ENCODE results near the gene DSTN. TPM values are rescaled to one million over a fixed set of nuclear protein-coding genes. Genes with fewer than 3 reads are reported as not detected.
A peak's percentile ranks its signal among the peaks of the same experiment; 100 is the strongest.

Gene DSTN
- polyA plus RNA-seq, 1 experiment: 295 TPM

- peaks cover 44% of the 10 kb centered on the region for H3K36me3 ChIP-seq (ENCODE audit: control insufficient read depth, insufficient read depth, low read length)
- peak; percentile 55 for TF ChIP-seq CTCF (IDR thresholded peaks at IDR 0.05; ENCODE audit: insufficient read depth, low read depth, low read length)
- POLR2A ChIA-PET: no interaction called here
- DNase-seq (ENCODE audit: low read depth): no peak
- CTCF ChIA-PET: interaction anchor here (0.8 to 2.4 kb wide), 6 partner anchors 10 to 664 kb away, joined by 3 to 17 read pairs (median 4); no protein-coding TSS in a partner anchor
- no peak overlapping the region for H3K4me3 ChIP-seq (ENCODE audit: low read depth, low read length)
- no peaks in the 10 kb centered on the region for H3K27me3 ChIP-seq (ENCODE audit: control insufficient read depth, insufficient read depth, low read length)
Measured at GRCh38 chr20:17611540-17612286, 41.8 kb downstream of the DSTN start.

- no peak overlapping the region for H3K4me3 ChIP-seq (ENCODE audit: low read depth, low read length)
- POLR2A ChIA-PET: interaction anchor here (0.6 kb wide), 1 partner anchor 436 kb away, joined by 3 read pairs; no protein-coding TSS in a partner anchor
- peaks cover 45% of the 10 kb centered on the region for H3K36me3 ChIP-seq (ENCODE audit: control insufficient read depth, insufficient read depth, low read length)
- no peak for DNase-seq (ENCODE audit: low read depth)
- no peaks in the 10 kb centered on the region for H3K27me3 ChIP-seq (ENCODE audit: control insufficient read depth, insufficient read depth, low read length)
- no peak for TF ChIP-seq CTCF (IDR thresholded peaks at IDR 0.05; ENCODE audit: insufficient read depth, low read depth, low read length)
- CTCF ChIA-PET: interaction anchor here (0.7 to 1.5 kb wide), 5 partner anchors 73 to 664 kb away, joined by 3 to 7 read pairs (median 3); partner anchors contain the start of gene BFSP1
Measured at GRCh38 chr20:17612287-17612991, 42.6 kb downstream of the DSTN start.

DNA sequence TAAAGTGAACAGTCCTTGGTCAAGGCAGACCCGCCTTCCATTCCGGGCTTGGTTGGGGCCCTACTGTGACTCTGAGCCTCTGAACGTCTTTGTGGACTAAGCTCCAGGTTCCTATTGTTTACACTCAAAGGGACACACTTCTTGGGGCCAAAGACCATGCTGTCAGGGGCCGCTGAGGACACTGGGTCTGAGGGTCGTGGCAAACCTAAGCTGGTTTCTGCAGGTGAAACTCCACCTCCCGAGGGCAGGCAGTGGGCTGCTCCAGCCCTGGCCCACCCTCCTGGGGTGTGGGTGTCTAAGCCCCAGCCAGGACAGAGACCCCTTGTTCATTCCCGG is 43.1 kb downstream of the DSTN start:
- no peak for DNase-seq (ENCODE audit: low read depth)
- no peak for TF ChIP-seq CTCF (IDR thresholded peaks at IDR 0.05; ENCODE audit: insufficient read depth, low read depth, low read length)
- Histone ChIP-seq H3K27me3 (ENCODE audit: control insufficient read depth, insufficient read depth, low read length) (no peaks in the 10 kb centered on the region), H3K4me3 (ENCODE audit: low read depth, low read length) (no peak overlapping the region), H3K36me3 (ENCODE audit: control insufficient read depth, insufficient read depth, low read length) (peaks cover 48% of the 10 kb centered on the region)
- CTCF ChIA-PET: interaction anchor here (0.7 to 1.5 kb wide), 5 partner anchors 73 to 663 kb away, joined by 3 to 7 read pairs (median 3); partner anchors contain the start of gene BFSP1
- POLR2A ChIA-PET: interaction anchor here (0.6 kb wide), 1 partner anchor 436 kb away, joined by 3 read pairs; no protein-coding TSS in a partner anchor

GRCh38 chr20:17613328-17614175 is 43.7 kb downstream of the DSTN start:
- Histone ChIP-seq H3K36me3 (ENCODE audit: control insufficient read depth, insufficient read depth, low read length) (peaks cover 54% of the 10 kb centered on the region), H3K4me3 (ENCODE audit: low read depth, low read length) (no peak overlapping the region), H3K27me3 (ENCODE audit: control insufficient read depth, insufficient read depth, low read length) (no peaks in the 10 kb centered on the region)
- no peak for TF ChIP-seq CTCF (IDR thresholded peaks at IDR 0.05; ENCODE audit: insufficient read depth, low read depth, low read length)
- DNase-seq (ENCODE audit: low read depth): no peak
- CTCF ChIA-PET: interaction anchor here (0.9 to 1.5 kb wide), 5 partner anchors 43 to 663 kb away, joined by 3 to 7 read pairs (median 5); partner anchors contain the start of gene DSTN
- POLR2A ChIA-PET: interaction anchor here (0.6 kb wide), 1 partner anchor 435 kb away, joined by 3 read pairs; no protein-coding TSS in a partner anchor
